ENCODE measurements around the gene PTH2R.

DNA sequence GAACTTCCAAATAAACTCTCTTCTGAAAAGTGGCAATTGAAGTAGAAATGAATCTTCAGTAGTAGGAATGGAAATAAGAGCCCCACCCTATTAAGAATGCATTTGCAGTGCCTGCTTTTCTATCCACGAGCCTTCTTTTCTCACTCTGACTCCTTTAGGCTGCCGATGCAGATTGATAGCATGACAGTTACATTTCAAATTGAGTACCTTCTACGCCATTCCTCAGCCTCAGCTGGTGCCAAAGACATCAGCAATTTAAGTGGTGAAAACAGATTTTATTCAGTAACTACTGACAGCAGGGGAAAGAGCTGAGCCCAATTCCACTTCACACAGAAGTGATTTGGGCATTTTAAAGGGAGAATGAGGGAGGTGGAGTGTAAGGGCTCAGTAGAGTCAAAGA is 85.5 kb downstream of the PTH2R start:
- no peak for TF ChIP-seq CTCF (conservative IDR thresholded peaks at IDR 0.05; ENCODE audit: low read depth, low read length)
- TF ChIP-seq EZH2 (IDR thresholded peaks at IDR 0.05; ENCODE audit: low read length, unreplicated experiment), result no peak
- no peak for TF ChIP-seq EZH2phosphoT487 (IDR thresholded peaks at IDR 0.05; ENCODE audit: borderline replicate concordance, low read length)
